ENCODE results near the gene TMEM222. TPM values are rescaled to one million over a fixed set of nuclear protein-coding genes. Genes with fewer than 3 reads are reported as not detected.
A peak's percentile ranks its signal among the peaks of the same experiment; 100 is the strongest.
"Not testable (repeated sequence)": the region's sequence is repeated elsewhere in the genome, so short reads cannot be mapped to it uniquely, and the experiment has no call there.

Gene TMEM222
- total RNA-seq, 2 donors from 2014 or later, result 29.2 to 30.2 TPM

- intact Hi-C loops (cut with DNase I, micrococcal nuclease), result no loop called here
- DNase-seq, result peak; percentile 88 to 94
- ATAC-seq, result peak; percentile 77
Observed at GRCh38 chr1:27366411-27367159, 44.6 kb downstream of the TMEM222 start, which contains the start of gene MAP3K6. Gene MAP3K6 (minus strand): TSS chr1:27366961. CDS start chr1:27366597, 364 bp downstream.

GRCh38 chr1:27367160-27367650 is 45.2 kb downstream of the TMEM222 start:
- intact Hi-C loops (cut with DNase I, micrococcal nuclease), result no loop called here
- DNase-seq (no peak), ATAC-seq (no peak)

GRCh38 chr1:27368869-27369582 is 47.1 kb downstream of the TMEM222 start:
- DNase-seq (no peak), ATAC-seq (no peak)
- intact Hi-C loops (cut with DNase I, micrococcal nuclease), result no loop called here

- no peak for DNase-seq
- intact Hi-C loops (cut with DNase I, micrococcal nuclease), result no loop called here
- no peak for ATAC-seq
Observed at GRCh38 chr1:27372022-27372807, 50.3 kb downstream of the TMEM222 start.

GRCh38 chr1:27372808-27373690 is 51.1 kb downstream of the TMEM222 start:
- intact Hi-C loops (cut with DNase I, micrococcal nuclease), result no loop called here
- no peak for DNase-seq
- ATAC-seq, result no peak

GRCh38 chr1:27374362-27375086 is 52.6 kb downstream of the TMEM222 start, which contains the start of gene FCN3:
Gene FCN3 (minus strand): TSS chr1:27374824. CDS start chr1:27374818, 6 bp downstream.
- intact Hi-C loops (cut with DNase I, micrococcal nuclease), result no loop called here
- ATAC-seq, result no peak
- no peak for DNase-seq

- ATAC-seq (no peak), DNase-seq (no peak)
- intact Hi-C loops (cut with DNase I, micrococcal nuclease), result no loop called here
Observed at GRCh38 chr1:27377760-27378495, 56.0 kb downstream of the TMEM222 start.

GRCh38 chr1:27379564-27380122 is 57.7 kb downstream of the TMEM222 start:
- no peak for DNase-seq
- intact Hi-C loops (cut with DNase I, micrococcal nuclease), result loop anchor here in 1 of 2 donors (10.0 kb wide), 1 partner anchor 45 kb away; no protein-coding TSS in a partner anchor
- no peak for ATAC-seq

- DNase-seq (no peak), ATAC-seq (no peak)
- intact Hi-C loops (cut with DNase I, micrococcal nuclease), result loop anchor here in 1 of 2 donors (10.0 kb wide), 1 partner anchor 45 kb away; no protein-coding TSS in a partner anchor
Observed at GRCh38 chr1:27380224-27380623, 58.3 kb downstream of the TMEM222 start.

GRCh38 chr1:27380766-27381733 is 59.1 kb downstream of the TMEM222 start:
- ATAC-seq (peak; percentile 14), DNase-seq (no peak)
- intact Hi-C loops (cut with DNase I, micrococcal nuclease), result loop anchor here in 1 of 2 donors (10.0 kb wide), 1 partner anchor 46 kb away; no protein-coding TSS in a partner anchor

- ATAC-seq, result no peak
- intact Hi-C loops (cut with DNase I, micrococcal nuclease), result loop anchor here in 1 of 2 donors (10.0 kb wide), 1 partner anchor 47 kb away; no protein-coding TSS in a partner anchor
Observed at GRCh38 chr1:27381969-27382762, 60.2 kb downstream of the TMEM222 start.

GRCh38 chr1:27383039-27383605 is 61.2 kb downstream of the TMEM222 start, which contains the start of gene CD164L2:
Gene CD164L2 (minus strand): TSS chr1:27383333. CDS start chr1:27383239, 94 bp downstream.
- peak; percentile 71 to 90 for DNase-seq
- peak; percentile 98 for ATAC-seq
- intact Hi-C loops (cut with DNase I, micrococcal nuclease), result loop anchor here in 1 of 2 donors (10.0 kb wide), 1 partner anchor 48 kb away; no protein-coding TSS in a partner anchor

More at GRCh38 chr1:27381969-27382762, 60.2 kb downstream of the TMEM222 start:
- DNase-seq, result no peak

- ATAC-seq, result no peak
- DNase-seq, result no peak
- intact Hi-C loops (cut with DNase I, micrococcal nuclease), result loop anchor here in 1 of 2 donors (10.0 kb wide), 1 partner anchor 49 kb away; no protein-coding TSS in a partner anchor
Observed at GRCh38 chr1:27383661-27384060, 61.7 kb downstream of the TMEM222 start.

- intact Hi-C loops (cut with DNase I, micrococcal nuclease), result loop anchor here in 1 of 2 donors (5.0 to 10.0 kb wide), 2 partner anchors 50 to 82 kb away; no protein-coding TSS in a partner anchor
- not testable (repeated sequence) for ATAC-seq, DNase-seq
Observed at GRCh38 chr1:27384797-27385196, 62.8 kb downstream of the TMEM222 start.
